ENCODE measurements around the gene SYVN1.

The SYVN1 gene

DNA sequence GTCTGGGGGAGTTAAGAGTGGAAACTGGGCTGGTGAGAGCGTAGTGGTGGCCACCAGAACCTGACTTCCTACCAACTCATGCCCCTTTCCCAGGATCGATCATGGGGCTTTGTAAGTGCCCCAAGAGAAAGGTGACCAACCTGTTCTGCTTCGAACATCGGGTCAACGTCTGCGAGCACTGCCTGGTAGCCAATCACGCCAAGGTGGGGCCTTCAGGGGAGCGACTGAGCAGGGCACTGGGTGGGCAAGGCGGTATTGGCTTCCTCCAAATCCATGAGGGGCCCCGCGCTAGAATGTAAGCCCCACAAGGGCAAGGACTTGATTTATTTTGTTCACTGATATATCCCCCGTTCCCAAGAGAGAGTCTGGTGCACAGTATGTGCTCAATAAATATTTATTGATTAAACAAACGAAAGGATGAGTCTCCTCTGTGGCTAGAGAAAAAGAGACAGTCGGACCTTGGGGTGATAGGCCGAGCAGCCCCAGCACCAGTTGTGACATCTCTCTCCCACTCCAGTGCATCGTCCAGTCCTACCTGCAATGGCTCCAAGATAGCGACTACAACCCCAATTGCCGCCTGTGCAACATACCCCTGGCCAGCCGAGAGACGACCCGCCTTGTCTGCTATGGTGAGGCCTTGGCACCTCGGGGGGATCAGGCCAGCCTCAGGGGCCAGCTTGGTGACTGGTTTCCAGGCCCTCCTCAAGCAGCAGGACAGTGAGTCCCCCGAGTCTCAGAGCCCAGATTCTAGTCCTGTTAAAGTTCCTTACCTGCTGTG lies 49.5 kb downstream of the SYVN1 start:
- DNase-seq, result no peak

DNA sequence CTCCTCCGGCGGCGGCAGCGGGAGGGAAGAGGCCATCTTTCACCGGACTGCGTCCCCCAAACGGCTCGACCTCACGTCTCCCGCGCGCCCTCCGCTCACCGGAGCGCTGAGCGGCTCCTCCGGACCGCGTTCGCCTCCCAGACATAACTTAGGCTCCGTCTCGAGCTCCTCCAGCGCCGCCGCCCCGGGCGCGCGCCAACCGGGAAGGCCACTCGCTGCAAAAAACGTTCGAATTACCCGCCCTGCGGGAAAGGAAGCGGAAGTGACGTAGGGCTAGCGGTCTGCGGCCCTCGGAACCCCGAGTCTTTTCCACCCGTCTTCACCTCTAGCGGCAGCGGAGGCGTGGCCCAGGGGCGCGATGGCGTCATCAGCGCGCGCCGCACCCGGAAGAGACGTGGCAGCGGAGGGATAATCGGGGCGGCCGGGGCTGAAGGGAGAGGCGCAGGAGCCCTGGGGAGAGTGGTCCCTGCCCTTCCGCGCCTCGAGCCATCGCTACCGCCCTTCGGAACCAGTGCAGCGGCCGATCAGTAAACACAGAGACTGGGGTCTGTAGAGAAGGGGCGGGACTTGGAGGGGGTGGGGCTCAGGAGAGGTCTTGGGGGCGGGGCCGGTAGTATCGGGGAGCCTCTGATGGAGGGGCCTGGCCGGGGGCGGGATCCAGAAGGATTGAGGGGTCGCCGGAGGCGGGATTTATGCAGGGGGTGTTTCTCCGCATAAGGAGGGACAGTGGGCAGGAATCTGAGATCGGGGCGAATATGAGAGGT lies 50.3 kb downstream of the SYVN1 start, which contains the start of the genes CDCA5 and ZFPL1:
Gene CDCA5 (minus strand): TSS at position 207 of the 764 bp plus-strand sequence. CDS start 62 bp downstream, at position 145.
Gene ZFPL1 (plus strand): TSS at position 389 of the 764 bp plus-strand sequence. CDS start 477 bp downstream, outside the sequence.
- peak; percentile 97 for DNase-seq

GRCh38 chr11:65083134-65083833 lies 51.0 kb downstream of the SYVN1 start:
- DNase-seq, result no peak

DNA sequence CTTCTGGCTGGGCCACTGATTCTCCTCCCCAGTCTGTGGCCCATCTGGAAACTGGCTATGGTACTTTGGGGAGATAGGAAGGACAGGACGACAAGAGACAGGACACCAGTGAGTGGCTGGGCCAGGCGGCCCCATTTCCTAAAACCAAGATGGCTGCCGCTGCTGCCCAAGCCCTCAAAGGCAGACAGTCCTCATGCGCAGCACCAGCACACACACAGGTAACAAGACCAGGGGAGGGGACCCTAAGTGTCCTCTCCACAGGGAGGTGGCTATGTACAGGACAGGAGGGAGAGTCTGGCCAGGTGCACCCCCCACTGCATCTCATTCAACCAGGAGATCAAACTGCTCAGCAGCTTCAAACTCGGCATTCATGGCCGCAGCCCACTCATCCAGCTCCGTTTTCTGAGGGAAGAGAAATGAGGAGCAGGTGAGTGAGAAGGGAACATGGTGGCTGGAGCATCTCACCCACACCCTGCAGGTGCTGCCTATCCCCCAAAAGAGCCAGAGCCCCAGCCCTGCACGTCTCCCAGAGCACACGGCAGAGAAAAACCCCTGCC lies 55.5 kb downstream of the SYVN1 start:
- no peak for DNase-seq

DNA sequence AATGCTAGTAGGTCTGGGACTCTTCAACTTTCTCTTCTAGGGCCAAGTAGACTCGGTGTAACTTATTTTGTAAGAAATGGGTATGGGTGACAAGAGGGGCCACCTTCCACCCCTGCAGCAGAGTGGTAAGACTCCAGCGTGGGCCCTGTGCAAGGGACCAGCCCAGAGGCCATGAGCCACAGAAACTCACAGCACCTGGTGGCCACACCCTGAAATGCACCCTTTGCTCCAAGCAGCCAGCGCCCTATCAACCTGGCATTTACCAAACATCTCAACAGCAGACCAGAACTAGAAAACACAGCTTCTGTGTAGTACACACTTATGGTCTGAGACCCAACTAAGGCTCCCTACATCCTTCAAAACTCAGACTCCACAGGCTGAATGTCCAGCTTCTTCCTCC lies 56.2 kb downstream of the SYVN1 start:
- peak; percentile 71 for DNase-seq

DNA sequence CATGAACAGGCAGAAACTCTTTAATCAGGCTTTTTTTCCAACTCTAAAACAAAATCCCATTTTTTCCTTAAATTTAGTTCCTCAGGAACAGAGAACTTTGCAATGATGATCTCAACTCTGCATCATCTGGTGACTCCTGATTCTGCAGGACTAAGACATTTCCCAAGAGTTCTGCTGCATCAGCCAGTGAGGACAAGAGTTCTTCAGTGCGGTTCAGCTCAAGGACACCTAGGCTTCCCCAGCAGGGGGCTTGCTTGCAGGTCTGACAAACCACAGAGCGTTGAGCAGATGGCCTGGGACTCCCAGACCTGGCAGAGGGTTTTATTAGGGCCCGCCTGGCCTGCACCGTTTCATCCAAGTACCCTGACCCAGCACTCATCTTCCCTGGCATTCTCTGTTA lies 56.9 kb downstream of the SYVN1 start:
- no peak for DNase-seq

Measured in activated CD4-positive, alpha-beta T cell treated with anti-CD3 and anti-CD28 coated beads, Interleukin-10, Interleukin-2, amounts not matched to agents 100 ng/mL and 50 ng/mL, durations not matched to agents 16 hours and 8 hours (primary cell).